NT2/D1 (cell line): ENCODE data around the gene PLA2G4A.

Experiments
- DNase-seq: peaks from one replicate; pipeline ENCODE4 v3.0.0-alpha.2; 2011; ENCODE audit warnings: low read depth, low spot score
- H3K27me3 ChIP-seq: 2 replicates; pipeline ENCODE4 v1.6.0; 2011; ENCODE audit warnings: mild to moderate bottlenecking; ENCODE audit not compliant: insufficient read length, insufficient read depth
- H3K36me3 ChIP-seq: 2 replicates; pipeline ENCODE4 v1.6.1; 2011; ENCODE audit warnings: mild to moderate bottlenecking, low read length, mixed read lengths; ENCODE audit not compliant: insufficient read depth, insufficient read length
- H3K4me1 ChIP-seq: 2 replicates; pipeline ENCODE4 v1.5.1; 2011; ENCODE audit not compliant: insufficient read depth, insufficient read length
- H3K4me3 ChIP-seq: 2 replicates; pipeline ENCODE4 v1.5.1; 2011; ENCODE audit warnings: low read depth; ENCODE audit not compliant: insufficient read length
- H3K9ac ChIP-seq: 2 replicates; pipeline ENCODE4 v1.6.0; 2011; ENCODE audit warnings: low read depth; ENCODE audit not compliant: insufficient read length
- H3K9me3 ChIP-seq: 2 replicates; pipeline ENCODE4 v1.5.1; 2011; ENCODE audit warnings: mild to moderate bottlenecking, low read length; ENCODE audit not compliant: insufficient read depth
- SUZ12 ChIP-seq: IDR thresholded peaks from 2 replicates; pipeline ENCODE4 v1.6.1; 2011; ENCODE audit not compliant: insufficient read length, insufficient read depth; ENCODE audit errors: extremely low read depth
- YY1 ChIP-seq: IDR thresholded peaks from 2 replicates; pipeline ENCODE4 v1.6.1; 2011; ENCODE audit not compliant: insufficient read length, insufficient read depth
- ZNF274 ChIP-seq: IDR thresholded peaks from 2 replicates; pipeline ENCODE4 v1.6.1; 2011; ENCODE audit warnings: mild to moderate bottlenecking, low read depth, low read length

The PLA2G4A gene

DNA sequence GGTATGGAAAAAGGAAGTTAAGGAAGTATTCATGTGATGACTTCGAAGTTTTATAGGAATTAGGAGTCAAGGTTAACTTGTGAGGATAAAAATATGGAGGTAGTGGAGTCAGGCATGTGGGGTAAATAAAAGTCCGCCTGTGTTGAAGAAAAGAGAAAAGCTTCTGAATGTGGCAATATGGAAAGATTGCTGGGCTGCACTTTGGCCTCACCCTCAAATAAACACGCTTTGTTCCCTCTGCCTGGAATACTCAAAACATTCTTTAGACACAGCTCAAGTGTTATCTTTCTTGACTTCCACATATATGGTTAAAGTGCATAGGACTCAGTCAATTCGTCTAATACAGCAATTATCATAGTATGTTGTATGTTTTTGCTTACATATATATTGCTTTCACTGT is 137.7 kb downstream of the PLA2G4A start:
- Histone ChIP-seq H3K9ac (no peak overlapping the region), H3K27me3 (no peaks in the 10 kb centered on the region), H3K4me1 (no peaks in the 10 kb centered on the region), H3K36me3 (no peaks in the 10 kb centered on the region), H3K9me3 (no peaks in the 10 kb centered on the region), H3K4me3 (no peak overlapping the region)
- DNase-seq = no peak
- TF ChIP-seq YY1 = no peak
- no peak for TF ChIP-seq ZNF274
- no peak for TF ChIP-seq SUZ12

DNA sequence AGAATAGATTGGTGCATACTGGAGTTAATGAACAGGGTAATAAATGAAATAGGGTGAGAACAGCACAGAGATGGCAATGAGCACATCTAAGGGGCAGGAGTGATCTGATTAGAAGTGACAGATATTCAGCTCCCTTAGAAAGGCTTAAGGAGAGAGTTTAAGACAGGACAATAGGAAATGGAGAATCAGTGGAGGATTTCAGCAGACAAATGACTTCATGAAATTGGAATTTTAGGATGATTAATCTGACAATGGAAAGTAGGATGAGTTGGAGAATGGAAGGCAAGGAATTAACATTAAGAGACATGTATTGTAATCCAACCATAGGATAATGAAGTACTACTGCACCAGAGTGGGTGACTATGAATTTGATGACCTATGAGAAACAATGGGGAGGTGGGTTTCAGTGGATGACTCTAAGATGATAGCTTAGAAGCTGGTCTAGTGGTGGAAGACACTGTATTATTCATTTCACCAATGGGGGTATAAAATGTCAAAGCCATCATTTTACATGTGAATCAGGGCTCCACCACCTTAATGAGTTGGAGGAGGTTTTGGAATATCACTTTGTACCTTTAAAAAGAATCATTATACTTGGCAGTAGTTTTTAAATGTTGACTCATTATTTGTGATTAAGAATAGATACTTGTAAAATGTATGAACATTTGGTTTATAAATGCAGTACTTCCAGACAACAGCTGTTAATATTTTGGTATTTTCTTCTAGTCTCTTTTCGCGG is 139.1 kb downstream of the PLA2G4A start:
- TF ChIP-seq YY1 (no peak), ZNF274 (no peak), SUZ12 (no peak)
- Histone ChIP-seq H3K27me3 (no peaks in the 10 kb centered on the region), H3K9me3 (no peaks in the 10 kb centered on the region), H3K36me3 (no peaks in the 10 kb centered on the region), H3K9ac (no peak overlapping the region), H3K4me3 (no peak overlapping the region), H3K4me1 (no peaks in the 10 kb centered on the region)
- peak; percentile 15 for DNase-seq

- Histone ChIP-seq H3K36me3 (no peaks in the 10 kb centered on the region), H3K27me3 (no peaks in the 10 kb centered on the region), H3K9ac (no peak overlapping the region), H3K4me1 (no peaks in the 10 kb centered on the region), H3K4me3 (no peak overlapping the region), H3K9me3 (no peaks in the 10 kb centered on the region)
- no peak for TF ChIP-seq YY1
- TF ChIP-seq ZNF274 = no peak
- TF ChIP-seq SUZ12 = no peak
- no peak for DNase-seq
These were observed 146.0 kb downstream of the PLA2G4A start for GRCh38 chr1:186974774-186975181.

DNA sequence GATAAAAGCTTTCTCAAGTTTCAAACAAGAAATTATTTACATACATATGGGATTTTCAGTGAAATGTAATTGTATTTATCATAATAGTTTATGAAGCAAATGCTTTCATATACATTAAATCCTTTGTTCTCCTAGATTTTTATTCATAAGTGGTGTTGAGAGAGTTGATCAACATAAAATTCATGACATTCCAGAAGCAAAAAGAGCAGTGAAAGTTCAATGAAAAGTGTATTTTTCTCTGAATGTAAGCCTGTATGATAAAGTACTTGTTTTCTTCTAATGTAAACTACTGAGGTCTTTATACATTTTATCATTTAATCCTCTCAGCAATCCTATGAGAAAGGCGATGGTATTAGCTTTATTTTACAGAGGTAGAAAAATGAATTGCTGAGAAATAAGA is 146.5 kb downstream of the PLA2G4A start:
- DNase-seq = no peak
- Histone ChIP-seq H3K9ac (no peak overlapping the region), H3K4me3 (no peak overlapping the region)

GRCh38 chr1:186976700-186977099 is 148.0 kb downstream of the PLA2G4A start:
- Histone ChIP-seq H3K9me3 (no peaks in the 10 kb centered on the region), H3K36me3 (no peaks in the 10 kb centered on the region), H3K9ac (no peak overlapping the region), H3K4me1 (no peaks in the 10 kb centered on the region), H3K4me3 (no peak overlapping the region), H3K27me3 (no peaks in the 10 kb centered on the region)
- TF ChIP-seq YY1 (no peak), SUZ12 (no peak), ZNF274 (no peak)
- DNase-seq = no peak

More for the DNA sequence above, 146.5 kb downstream of the PLA2G4A start:
- no peaks in the 10 kb centered on the region for H3K27me3 ChIP-seq
- H3K9me3 ChIP-seq = no peaks in the 10 kb centered on the region
- TF ChIP-seq ZNF274 (no peak), YY1 (no peak), SUZ12 (no peak)
- no peaks in the 10 kb centered on the region for H3K4me1 ChIP-seq
- no peaks in the 10 kb centered on the region for H3K36me3 ChIP-seq

DNA sequence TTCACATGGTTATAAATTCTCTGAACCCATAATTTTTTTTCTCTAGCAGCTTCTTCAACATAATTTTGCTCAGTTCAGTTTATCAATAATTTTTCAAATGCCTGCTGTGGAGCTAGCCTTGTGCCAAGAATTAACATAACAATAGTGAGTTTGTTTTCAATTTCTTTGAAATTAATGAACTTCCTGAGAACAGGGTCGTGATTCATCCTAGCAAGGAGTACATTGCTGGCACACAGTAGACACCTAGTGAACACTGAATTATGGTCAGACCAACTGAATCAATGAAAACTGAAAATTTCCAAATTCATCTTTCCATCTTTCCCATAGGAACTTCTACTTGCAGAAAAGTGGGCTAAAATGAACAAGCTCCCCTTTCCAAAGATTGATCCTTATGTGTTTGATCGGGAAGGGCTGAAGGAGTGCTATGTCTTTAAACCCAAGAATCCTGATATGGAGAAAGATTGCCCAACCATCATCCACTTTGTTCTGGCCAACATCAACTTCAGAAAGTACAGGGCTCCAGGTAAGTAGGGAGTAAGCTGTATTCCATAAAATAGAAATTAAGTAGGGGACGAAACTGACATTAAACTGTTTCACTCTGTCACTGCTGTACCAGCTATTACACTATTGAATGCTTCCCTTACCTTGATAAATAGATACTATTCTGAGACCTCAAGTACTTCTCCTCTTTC is 148.7 kb downstream of the PLA2G4A start:
- Histone ChIP-seq H3K4me1 (no peaks in the 10 kb centered on the region), H3K9ac (no peak overlapping the region), H3K9me3 (no peaks in the 10 kb centered on the region), H3K4me3 (no peak overlapping the region), H3K27me3 (no peaks in the 10 kb centered on the region), H3K36me3 (no peaks in the 10 kb centered on the region)
- no peak for TF ChIP-seq ZNF274
- no peak for DNase-seq
